ENCODE data around the gene CASTOR1.

The CASTOR1 gene

DNA sequence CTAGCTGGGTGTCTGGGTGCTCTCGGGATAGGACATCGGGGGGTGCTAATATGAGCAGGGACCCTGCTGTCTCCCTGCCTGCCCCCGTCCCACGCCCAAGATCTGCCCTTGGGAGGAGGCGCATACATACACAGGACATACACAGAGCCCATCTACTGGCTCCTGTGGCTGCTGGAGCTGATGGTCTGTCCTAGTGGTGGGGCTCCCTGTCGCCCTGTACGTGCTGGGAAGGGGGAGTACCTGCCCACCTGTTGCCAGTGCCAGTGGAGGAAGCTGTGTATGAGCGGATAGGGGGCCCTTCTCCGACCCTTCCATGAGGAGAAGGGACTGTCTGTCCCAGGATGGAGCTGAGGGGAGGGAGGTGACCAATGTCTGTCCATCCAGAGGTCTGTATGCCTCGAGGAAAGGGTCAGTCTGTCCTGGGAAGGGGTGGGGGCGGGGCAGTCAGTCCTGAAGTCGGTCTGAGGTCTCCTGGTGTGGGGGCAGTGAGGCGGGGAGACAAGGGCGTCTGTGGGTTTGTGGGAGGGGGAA is 36.5 kb upstream of the CASTOR1 start:
- ATAC-seq, result no peak
- Mint-ChIP-seq H3K27me3 (no peaks in the 10 kb centered on the region), H3K4me1 (peaks cover 64% of the 10 kb centered on the region), H3K4me3 (peak overlapping the region; percentile 93 to 94), H3K27ac (peak overlapping the region; percentile 74 to 86), H3K9me3 (no peaks in the 10 kb centered on the region)
- no peak for DNase-seq

DNA sequence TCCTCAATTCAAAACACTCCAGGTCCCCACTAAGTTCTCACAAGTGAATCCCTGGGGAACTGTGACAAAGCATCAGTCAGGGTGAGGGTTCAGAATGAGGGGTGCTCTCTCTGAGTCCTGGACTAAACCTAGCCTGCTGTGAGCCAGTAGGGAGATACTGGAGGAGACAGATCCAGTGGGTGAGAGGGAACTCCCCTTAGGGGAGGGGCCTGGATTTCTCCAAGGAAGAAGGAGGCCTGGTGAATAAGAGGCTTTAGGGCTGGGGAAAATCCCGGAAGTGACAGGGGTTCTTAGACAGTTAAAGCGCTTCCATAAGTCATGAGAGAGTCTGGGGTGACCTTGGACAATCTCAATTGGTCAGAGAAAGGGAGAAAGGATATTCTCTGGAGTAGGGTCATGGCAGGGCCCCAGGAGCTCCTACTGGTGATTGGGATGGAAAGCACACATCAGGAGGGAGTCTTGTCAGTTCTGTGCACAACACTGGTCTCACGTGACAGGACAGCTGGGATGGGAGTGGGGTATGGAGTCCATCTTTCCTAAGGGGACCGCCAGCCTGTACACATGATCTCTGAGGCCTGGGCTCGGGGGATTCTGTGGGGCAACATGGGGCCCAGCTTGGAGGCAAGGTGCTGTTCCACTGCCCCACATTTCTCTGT is 35.9 kb upstream of the CASTOR1 start:
- Mint-ChIP-seq H3K4me3 (peak overlapping the region; percentile 93 to 94), H3K27me3 (no peaks in the 10 kb centered on the region), H3K9me3 (no peaks in the 10 kb centered on the region), H3K4me1 (peaks cover 70% of the 10 kb centered on the region), H3K27ac (peak overlapping the region; percentile 67 to 90)
- no peak for DNase-seq
- no peak for ATAC-seq

DNA sequence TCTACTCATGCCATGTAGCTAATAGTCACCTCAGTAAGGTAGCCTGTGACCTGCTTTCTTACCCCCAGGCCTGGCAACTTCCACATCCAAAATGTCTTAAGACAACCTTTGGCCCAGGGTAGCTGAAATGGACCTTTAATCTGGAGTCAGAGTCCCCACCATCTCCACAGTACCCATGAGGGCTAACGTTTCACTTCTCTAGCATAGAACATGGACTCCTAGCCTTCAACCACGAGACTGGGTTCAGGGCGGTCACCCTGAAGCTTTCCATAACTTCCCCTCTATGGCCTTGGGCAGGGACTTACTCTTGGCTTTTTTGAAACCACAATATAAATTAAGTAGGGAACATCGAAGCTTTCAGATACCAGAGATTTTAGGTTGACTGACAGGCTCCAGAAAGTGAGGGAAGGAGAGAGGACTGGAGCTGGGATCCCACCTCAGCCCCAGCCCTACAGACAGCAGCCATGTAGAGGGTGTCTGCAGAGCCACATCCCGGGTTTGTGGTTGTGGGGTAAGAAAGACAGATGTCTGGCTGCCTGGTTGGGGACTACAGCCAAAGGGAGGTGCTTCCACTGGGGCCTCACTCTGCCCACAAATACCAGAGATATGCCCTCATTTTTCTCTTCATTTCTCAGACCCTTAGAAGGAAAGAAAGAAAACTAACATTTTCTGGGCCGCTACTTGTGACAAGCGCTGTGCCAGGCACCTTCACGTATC is 34.9 kb upstream of the CASTOR1 start:
- ATAC-seq (peak; percentile 61), DNase-seq (peak; percentile 25 to 62)
- Mint-ChIP-seq H3K4me3 (peak overlapping the region; percentile 93 to 94), H3K4me1 (peaks cover 80% of the 10 kb centered on the region), H3K9me3 (no peaks in the 10 kb centered on the region), H3K27ac (peak overlapping the region; percentile 36 to 67), H3K27me3 (no peaks in the 10 kb centered on the region)

DNA sequence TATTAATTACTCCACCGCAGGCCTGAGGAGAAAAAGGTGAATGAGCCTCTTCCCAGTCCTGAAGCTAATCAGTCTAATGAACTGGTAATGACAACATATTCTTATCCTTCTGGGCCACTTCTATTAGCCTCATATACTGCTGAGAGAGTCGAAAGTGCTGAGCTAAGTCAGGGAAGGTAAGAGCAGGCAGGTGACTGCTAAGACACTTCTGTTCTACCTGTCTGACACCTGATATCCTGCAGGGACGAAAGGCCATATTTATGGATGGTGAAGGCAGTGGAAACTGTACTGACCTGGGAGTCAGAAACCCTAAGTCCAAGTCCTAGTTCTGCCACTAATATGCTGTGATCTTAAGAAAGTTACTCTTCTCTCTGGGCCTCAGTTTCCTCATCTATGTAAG is 33.9 kb upstream of the CASTOR1 start:
- ATAC-seq (no peak), DNase-seq (no peak)
- H3K9me3 Mint-ChIP-seq, result no peaks in the 10 kb centered on the region
- H3K27me3 Mint-ChIP-seq, result no peaks in the 10 kb centered on the region
- peaks cover 86% of the 10 kb centered on the region for H3K4me1 Mint-ChIP-seq
- H3K4me3 Mint-ChIP-seq, result no peak overlapping the region
- H3K27ac Mint-ChIP-seq, result no peak overlapping the region

DNA sequence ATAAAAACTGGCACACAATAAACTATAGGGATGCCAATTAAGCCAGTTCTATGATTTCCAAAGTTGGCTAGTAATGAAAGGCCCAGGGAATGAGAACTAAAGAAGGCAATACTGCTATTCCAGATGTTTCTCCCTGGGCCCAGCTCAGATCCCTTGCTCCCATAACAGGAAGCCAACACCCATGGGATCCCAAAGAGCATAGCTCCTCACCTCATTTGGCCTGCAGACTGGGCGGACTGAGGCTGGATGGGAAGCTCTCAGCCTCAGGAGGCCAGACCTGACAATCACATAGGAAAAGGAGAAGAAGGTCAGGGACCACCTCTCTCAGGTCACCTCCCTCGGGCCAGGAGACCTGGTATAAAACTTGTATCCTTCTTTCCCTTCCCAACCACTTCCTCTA is 32.2 kb upstream of the CASTOR1 start:
- Mint-ChIP-seq H3K4me3 (no peak overlapping the region), H3K4me1 (peaks cover 87% of the 10 kb centered on the region), H3K9me3 (no peaks in the 10 kb centered on the region), H3K27ac (peak overlapping the region; percentile 8 to 73), H3K27me3 (no peaks in the 10 kb centered on the region)
- DNase-seq (no peak), ATAC-seq (no peak)

DNA sequence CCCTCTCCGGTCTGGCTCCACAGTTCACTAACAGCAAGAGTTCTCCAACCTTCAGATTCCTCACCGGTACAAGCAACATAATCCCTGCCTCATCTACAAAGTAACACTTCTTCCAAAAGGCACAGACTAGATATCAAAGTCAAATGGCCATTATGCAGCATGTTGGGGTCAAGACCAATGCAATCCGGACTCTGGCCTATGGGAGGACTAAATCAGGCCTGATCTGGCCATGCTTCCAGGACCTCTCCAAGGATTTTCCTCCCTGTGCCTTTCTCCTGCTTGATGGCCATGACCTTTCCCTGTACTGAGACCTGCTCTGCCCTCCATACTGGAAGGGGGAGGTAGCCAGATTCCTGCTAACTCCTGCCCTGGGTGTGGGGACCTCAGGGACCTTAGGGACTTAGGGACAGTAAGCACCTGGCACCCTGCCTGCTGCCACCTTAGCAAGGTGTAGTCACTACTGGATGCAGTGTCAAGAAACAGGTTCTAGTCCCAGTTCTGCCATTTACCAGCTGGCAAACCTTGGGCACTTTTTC is 30.8 kb upstream of the CASTOR1 start:
- H3K4me1 Mint-ChIP-seq, result peaks cover 90% of the 10 kb centered on the region
- H3K27ac Mint-ChIP-seq, result peak overlapping the region in 1 of 2 donors; percentile 79

DNA sequence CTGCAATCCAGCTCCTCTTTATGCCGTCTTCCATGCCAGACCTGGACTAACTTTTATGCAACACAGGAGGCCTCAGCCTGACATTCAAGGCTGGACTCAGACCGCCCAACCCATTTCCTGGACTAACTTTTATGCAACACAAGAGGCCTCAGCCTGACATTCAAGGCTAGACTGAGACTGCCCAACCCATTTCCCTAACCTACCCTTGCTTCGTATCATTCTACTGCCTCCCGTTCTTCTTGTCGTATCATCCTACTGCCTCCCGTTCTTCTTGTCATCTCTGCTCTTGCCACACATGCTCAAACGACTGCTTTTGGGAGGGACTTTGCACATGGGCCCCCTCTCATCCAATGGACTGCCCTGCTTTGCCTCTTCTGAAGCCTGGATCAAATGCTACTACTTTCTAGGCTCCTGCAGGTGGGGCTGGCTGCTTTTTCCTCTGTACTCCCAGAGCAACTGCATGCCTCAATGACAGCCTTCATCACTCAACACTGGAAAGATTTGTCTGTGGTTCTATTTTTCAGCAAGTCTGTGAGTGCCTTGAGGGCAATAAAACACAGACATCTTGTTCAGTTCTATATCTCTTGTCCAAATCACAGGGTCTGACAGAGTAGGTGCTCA is 29.6 kb upstream of the CASTOR1 start:
- H3K4me3 Mint-ChIP-seq, result no peak overlapping the region
- ATAC-seq (no peak), DNase-seq (no peak)
- H3K27ac Mint-ChIP-seq, result peak overlapping the region; percentile 19 to 65
- no peaks in the 10 kb centered on the region for H3K27me3 Mint-ChIP-seq
- H3K4me1 Mint-ChIP-seq, result peaks cover 90% of the 10 kb centered on the region
- H3K9me3 Mint-ChIP-seq, result no peaks in the 10 kb centered on the region

More for the DNA sequence above, 30.8 kb upstream of the CASTOR1 start:
- Mint-ChIP-seq H3K4me3 (no peak overlapping the region), H3K27me3 (no peaks in the 10 kb centered on the region), H3K9me3 (no peaks in the 10 kb centered on the region)
- no peak for ATAC-seq
- no peak for DNase-seq

DNA sequence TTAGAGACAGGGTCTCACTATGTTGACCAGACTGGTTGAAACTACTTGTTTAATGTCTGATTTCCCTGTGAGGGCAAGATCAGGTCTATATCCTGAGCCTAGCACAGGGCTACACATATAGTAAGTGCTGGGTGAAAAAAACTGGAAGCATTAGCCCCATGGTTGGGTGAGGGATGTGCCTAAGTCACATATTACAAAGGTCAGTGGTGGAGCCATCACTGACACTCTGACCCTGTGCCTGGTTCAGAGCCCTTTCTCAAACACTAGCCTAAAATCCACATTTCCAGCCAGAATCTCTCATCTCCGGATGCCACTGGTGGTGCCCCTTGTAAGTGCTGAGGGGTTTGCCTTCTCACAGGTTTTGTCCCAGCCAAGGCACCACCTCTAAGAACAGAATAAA is 28.5 kb upstream of the CASTOR1 start:
- no peak for ATAC-seq
- no peak overlapping the region for H3K27ac Mint-ChIP-seq
- H3K4me1 Mint-ChIP-seq, result peaks cover 91% of the 10 kb centered on the region
- H3K27me3 Mint-ChIP-seq, result no peaks in the 10 kb centered on the region
- H3K9me3 Mint-ChIP-seq, result no peaks in the 10 kb centered on the region
- no peak overlapping the region for H3K4me3 Mint-ChIP-seq
- no peak for DNase-seq

DNA sequence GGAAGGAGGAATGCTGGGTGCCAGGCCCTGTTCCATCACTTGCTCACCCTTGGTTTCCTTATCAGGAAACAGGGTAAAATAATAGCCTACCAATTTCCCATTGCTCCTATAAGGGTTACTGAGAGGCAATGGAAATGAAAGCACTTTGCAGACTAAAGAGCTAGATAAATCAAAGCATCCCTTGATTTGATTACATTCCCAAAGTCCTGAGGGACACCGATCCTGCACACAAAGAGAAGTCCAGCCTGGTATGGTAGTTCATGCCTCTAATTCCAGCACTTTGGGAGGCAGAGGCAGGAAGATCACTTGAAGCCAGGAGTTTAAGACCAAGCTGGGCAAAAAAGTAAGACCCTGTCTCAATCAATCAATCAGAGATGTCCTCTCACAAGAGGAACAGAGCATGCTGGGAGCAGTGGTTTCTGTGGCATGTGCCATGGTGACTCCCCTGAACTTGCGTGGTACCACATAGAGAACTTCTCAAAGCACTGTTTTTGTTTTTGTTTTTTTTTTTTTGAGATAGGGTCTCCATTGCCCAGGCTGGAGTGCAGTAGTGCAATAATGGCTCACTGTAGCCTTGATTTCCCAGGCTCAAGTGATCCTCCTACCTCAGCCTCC is 26.8 kb upstream of the CASTOR1 start:
- H3K27me3 Mint-ChIP-seq, result no peaks in the 10 kb centered on the region
- no peak for ATAC-seq
- DNase-seq, result no peak
- H3K9me3 Mint-ChIP-seq, result no peaks in the 10 kb centered on the region
- H3K27ac Mint-ChIP-seq, result no peak overlapping the region
- peaks cover 96% of the 10 kb centered on the region for H3K4me1 Mint-ChIP-seq
- peak overlapping the region in 1 of 2 donors; percentile 69 for H3K4me3 Mint-ChIP-seq

DNA sequence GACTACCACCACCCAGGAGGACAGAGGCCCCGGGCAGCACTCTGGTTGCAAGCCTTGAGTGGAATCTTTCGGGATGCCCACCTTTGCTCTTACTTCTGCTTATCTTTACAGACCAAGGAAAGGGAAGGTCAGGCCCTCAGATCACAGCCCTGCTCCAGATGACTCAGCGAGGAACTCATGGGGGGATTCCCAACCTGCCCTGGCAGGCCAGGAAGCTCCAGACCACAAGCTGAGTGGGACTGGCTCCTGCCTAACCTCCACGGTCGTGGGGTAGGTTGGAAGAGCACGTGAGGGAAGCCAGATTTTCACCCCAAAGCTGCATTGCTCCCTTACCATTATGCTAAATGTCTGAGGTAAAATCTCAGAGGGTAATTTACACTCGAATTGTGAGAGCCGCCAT is 25.6 kb upstream of the CASTOR1 start:
- peak in 1 of 2 donors; percentile 53 for DNase-seq
- Mint-ChIP-seq H3K9me3 (no peaks in the 10 kb centered on the region), H3K27me3 (no peaks in the 10 kb centered on the region), H3K4me3 (peak overlapping the region; percentile 53 to 69), H3K27ac (peak overlapping the region; percentile 84 to 88), H3K4me1 (peaks cover 96% of the 10 kb centered on the region)
- peak; percentile 71 for ATAC-seq

DNA sequence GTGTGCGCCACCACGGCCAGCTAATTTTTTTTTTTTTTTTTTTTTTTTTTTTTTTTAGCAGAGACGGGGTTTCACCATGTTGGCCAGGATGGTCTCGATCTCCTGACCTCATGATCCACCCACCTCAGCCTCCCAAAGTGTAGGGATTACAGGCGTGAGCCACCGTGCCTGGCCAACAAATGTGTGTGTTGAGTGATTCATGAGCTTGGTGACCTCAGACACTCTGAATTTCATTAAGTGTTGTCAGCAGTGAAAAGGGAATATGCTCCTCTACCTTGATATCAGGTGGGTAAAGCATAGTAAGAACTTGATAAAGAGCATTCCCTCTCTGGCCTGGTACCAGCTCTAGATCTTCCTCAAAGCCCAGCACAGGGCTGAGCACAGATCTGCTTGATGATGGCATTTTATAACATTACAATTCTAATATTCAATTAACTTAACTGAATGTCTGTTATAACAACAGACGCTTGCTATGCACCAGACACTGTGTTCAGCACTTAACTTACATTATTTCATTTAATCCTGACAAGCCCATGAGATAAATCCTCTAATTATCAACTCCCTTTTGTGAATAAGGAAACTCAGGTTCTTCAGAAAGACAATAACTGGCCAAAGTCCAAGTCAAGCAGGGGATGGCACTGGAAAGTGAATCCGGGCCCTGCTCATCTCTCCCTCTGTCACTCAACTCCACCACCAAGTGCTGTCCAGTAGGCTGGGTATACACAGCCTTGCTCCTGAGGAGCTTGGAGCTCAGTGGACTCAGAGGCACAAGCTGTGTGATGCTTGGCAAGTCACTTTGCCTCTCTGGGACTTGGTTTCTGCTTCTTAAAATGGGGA is 24.4 kb upstream of the CASTOR1 start:
- Mint-ChIP-seq H3K27me3 (no peaks in the 10 kb centered on the region), H3K4me1 (peaks cover 96% of the 10 kb centered on the region), H3K27ac (peak overlapping the region; percentile 77 to 87), H3K4me3 (peak overlapping the region; percentile 53 to 69), H3K9me3 (no peaks in the 10 kb centered on the region)
- DNase-seq (no peak), ATAC-seq (no peak)

DNA sequence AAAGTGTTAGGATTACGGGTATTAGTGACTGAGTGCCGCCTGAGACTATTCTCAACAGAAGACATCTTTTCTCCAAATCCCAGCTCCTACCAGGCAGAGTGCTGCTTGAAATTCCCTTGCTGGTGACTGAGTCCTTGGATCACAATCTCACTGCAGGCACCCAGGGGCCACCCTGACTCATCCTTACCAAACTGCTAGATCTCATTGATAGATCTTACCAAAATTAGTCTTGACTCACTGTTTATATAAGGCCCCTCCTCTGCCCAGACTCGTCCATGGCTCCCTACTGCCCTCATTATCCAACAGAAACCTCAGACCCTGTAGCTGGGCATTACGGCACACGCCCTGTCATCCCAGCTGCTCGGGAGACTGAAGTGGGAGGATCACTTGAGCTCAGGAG is 22.7 kb upstream of the CASTOR1 start:
- Mint-ChIP-seq H3K27ac (no peak overlapping the region), H3K27me3 (no peaks in the 10 kb centered on the region), H3K4me3 (peak overlapping the region; percentile 24 to 27), H3K4me1 (peaks cover 96% of the 10 kb centered on the region), H3K9me3 (no peaks in the 10 kb centered on the region)
- ATAC-seq (peak; percentile 48), DNase-seq (no peak)

DNA sequence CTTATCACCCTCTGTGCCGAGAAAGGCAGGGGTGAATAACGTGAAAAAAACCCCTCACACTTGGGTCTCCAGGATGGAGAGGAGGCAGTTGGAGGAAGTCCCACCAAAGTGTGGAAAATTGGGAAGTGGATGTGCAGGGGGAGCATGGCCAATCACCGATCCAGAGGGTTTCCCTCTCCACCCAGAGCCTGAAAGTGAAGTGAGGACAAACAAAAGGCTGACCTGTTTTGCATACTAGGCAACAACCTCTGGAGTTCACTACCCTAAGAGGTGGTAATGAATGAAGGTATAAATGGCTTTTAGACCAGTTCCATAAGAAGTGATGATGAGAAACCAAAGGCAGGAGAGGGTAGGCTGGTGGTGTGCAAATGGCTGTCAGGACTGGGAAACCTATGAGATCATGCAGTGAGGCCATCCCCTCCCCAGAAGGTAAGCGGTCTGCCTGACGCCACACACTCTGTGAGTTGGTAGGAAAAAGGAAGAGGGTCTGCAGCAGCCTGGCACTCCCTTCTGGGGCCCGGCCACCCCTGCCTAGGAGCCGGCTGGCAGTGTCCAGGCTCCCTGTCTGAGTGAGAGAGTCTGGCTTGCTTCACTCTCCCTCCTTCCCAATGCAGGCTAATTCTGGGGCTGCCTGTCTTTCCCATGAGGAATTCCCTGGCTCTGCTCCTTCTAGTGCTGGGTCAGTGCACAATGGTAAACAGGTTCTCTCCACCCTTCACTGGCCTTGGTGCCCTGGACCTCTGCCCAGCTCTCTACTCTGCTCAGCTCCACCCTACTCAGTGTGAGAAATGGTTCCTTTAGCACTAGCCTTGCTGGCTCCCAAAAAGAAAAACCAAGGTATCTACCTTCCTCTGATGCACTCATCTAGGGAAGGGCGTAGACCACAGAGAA is 21.8 kb upstream of the CASTOR1 start:
- Mint-ChIP-seq H3K4me3 (peak overlapping the region; percentile 3 to 50), H3K27me3 (no peaks in the 10 kb centered on the region), H3K4me1 (peaks cover 100% of the 10 kb centered on the region), H3K9me3 (no peaks in the 10 kb centered on the region), H3K27ac (peak overlapping the region; percentile 36 to 91)
- DNase-seq, result no peak
- ATAC-seq, result no peak

All from stimulated activated naive CD8-positive, alpha-beta T cell treated with anti-CD3 and anti-CD28 coated beads, Interleukin-15, amount 100 ng/mL, for 72 hours (primary cell).